Heart right ventricle (tissue), 16 donors: Measurements from ENCODE around the gene PTBP1. TPM values are rescaled to one million over a fixed set of nuclear protein-coding genes. Genes with fewer than 3 reads are reported as not detected.

Source experiments
- ATAC-seq, 8 donors: fragments of 200-7000 bp; cut with Tn5 transposase; one replicate each; pipeline ENCODE4 v1.9.1; 2020; ENCODE audit warnings: mild to moderate bottlenecking in 8 of 8, moderate library complexity in 8 of 8, moderate number of reproducible peaks in 1 of 8
- DNase-seq, 2 donors: peaks; one replicate each; pipeline ENCODE4 v3.0.0-alpha.2; 2020
- H3K27ac ChIP-seq, 10 donors: fragments of 200-600 bp; sonication (generic) in 2 of 10; one replicate each; pipeline versions ENCODE4 v1.5.0 to v1.8.0; 2020 to 2022; ENCODE audit warnings: mild to moderate bottlenecking in 3 of 10
- H3K27me3 ChIP-seq, 7 donors: fragments of 200-600 bp; one replicate each; pipeline ENCODE4 v1.8.0; 2021 to 2022; ENCODE audit warnings: mild to moderate bottlenecking in 2 of 7
- H3K36me3 ChIP-seq, 9 donors: fragments of 200-600 bp; sonication (generic) in 1 of 9; one replicate each; pipeline versions ENCODE4 v1.5.0 to v1.8.0; 2020 to 2022; ENCODE audit warnings: mild to moderate bottlenecking in 2 of 9
- H3K4me1 ChIP-seq, 9 donors: fragments of 200-600 bp; sonication (generic) in 1 of 9; one replicate each; pipeline versions ENCODE4 v1.5.0 to v1.8.0; 2020 to 2022; ENCODE audit warnings: mild to moderate bottlenecking in 4 of 9
- H3K4me3 ChIP-seq, 10 donors: fragments of 200-600 bp; sonication (generic) in 2 of 10; one replicate each; pipeline versions ENCODE4 v1.5.0 to v1.8.0; 2020 to 2022; ENCODE audit warnings: mild to moderate bottlenecking in 7 of 10, moderate library complexity in 2 of 10
- H3K9me3 ChIP-seq, 11 donors: fragments of 200-600 bp in 10 of 11; sonication (generic) in 2 of 11; one replicate each; pipeline versions ENCODE4 v1.5.0 to v1.8.0; 2013 to 2022; ENCODE audit warnings: mild to moderate bottlenecking in 2 of 11, control low read depth in 1 of 11, moderate library complexity in 1 of 11
- WGBS, 2 donors: extraction: QIAGEN DNeasy Blood & Tissue Kit; methylation state at CpG; one replicate each; pipeline ENCODE4 v1.1.7; 2013; ENCODE audit warnings: inconsistent platforms in 1 of 2; 5-methylcytosine and 5-hydroxymethylcytosine counted together
- intact Hi-C, 10 donors: fragments of 100-400 bp; cut with DNase I; formaldehyde crosslinking; loops; one replicate each; pipeline versions ENCODE4 v1.11.1 to v1.14.2; 2022
- polyA plus RNA-seq, 2 donors: library from polyadenylated mRNA; stranded (reverse); fragments of 200-250 nt; gene quantifications; one replicate each; pipeline ENCODE4 v1.2.3, GENCODE V29; 2013
- total RNA-seq, 10 donors: library from RNA; stranded (reverse); fragmentation: NEBNext Ultra II Directional in 3 of 10; extraction: Animal tissue kit (Norgen Biotek cat#: 25700) in 3 of 10; gene quantifications; one replicate each; pipeline versions ENCODE4 v1.2.1 to v1.2.4, GENCODE V29; 2021 to 2023
- TF ChIP-seq, protein P1 (sequence below), 9 donors: fragments of 200-600 bp; sonication (generic) in 2 of 9; IDR thresholded peaks; one replicate each; pipeline versions ENCODE4 v1.5.0 to v1.8.0; 2021 to 2022; ENCODE audit warnings: antibody characterized with exemption in 9 of 9, mild to moderate bottlenecking in 5 of 9, moderate library complexity in 1 of 9
- donor health status: Arrhythmogenic right ventricular cardiomyopathy.
- donor health status: ischemic (EF 13 %, LVEDD 7.1; RV severe dilation, severe dysfunction).
- donor health status: healthy with polysubstance abuse.
- donor health status: DM: no; HTN: yes; CAD: no.
- donor health status: DM: no; HTN: no; CAD: no.
- donor health status: ischemic (EF 25% LVEDD 6.9; RV normal size, moderate dysfunction).
- donor health status: ischemic (EF 25% LVEDD 5.7; RV mildly dilated, moderate dysfunction).
- donor health status: healthy.
- donor health status: DM: yes; HTN: yes; CAD: no.
- donor health status: Ischemic cardiomyopathy.
- donor health status: ischemic (EF 35%, LVEDD 5.7; RV mildly dilated, moderate dysfunction).
- donor health status: nonischemic (EF 11% LVEDD 7.7; RV severe dilation, severe dysfunction).
- donor health status: DM: yes; HTN: yes; CAD: no.
- donor health status: PGD.
- donor health status: ischemic (EF 29% LVEDD 5.4; RV normal size, mild dysfunction).
- donor health status: nonischemic (EF 23%, LVEDD 6.1; RV moderate dilation, normal function).

Gene PTBP1
- total and polyA plus RNA-seq, 12 donors: 46.2 to 106 (median 56.8) TPM

DNA sequence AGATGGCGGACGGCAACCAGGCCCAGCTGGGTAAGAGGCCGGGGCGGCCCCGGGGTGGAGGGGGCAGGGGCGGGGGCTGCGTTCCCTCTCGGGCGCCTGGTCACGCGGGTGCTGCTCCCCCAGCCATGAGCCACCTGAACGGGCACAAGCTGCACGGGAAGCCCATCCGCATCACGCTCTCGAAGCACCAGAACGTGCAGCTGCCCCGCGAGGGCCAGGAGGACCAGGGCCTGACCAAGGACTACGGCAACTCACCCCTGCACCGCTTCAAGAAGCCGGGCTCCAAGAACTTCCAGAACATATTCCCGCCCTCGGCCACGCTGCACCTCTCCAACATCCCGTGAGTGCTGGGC, 11.1 kb downstream of the PTBP1 start:
- WGBS, 2 donors: 92 to 94% methylated on average over 26 of the region's 26 CpGs
- Histone ChIP-seq H3K27me3 (no peaks in the 10 kb centered on the region), H3K4me3 (no peak overlapping the region), H3K9me3 (no peaks in the 10 kb centered on the region), H3K4me1 (peaks cover 3 to 28% (median 9%) of the 10 kb centered on the region in 9 donors), H3K27ac (no peak overlapping the region), H3K36me3 (peaks cover 17 to 96% (median 80%) of the 10 kb centered on the region in 9 donors)
- TF ChIP-seq, protein P1, sequence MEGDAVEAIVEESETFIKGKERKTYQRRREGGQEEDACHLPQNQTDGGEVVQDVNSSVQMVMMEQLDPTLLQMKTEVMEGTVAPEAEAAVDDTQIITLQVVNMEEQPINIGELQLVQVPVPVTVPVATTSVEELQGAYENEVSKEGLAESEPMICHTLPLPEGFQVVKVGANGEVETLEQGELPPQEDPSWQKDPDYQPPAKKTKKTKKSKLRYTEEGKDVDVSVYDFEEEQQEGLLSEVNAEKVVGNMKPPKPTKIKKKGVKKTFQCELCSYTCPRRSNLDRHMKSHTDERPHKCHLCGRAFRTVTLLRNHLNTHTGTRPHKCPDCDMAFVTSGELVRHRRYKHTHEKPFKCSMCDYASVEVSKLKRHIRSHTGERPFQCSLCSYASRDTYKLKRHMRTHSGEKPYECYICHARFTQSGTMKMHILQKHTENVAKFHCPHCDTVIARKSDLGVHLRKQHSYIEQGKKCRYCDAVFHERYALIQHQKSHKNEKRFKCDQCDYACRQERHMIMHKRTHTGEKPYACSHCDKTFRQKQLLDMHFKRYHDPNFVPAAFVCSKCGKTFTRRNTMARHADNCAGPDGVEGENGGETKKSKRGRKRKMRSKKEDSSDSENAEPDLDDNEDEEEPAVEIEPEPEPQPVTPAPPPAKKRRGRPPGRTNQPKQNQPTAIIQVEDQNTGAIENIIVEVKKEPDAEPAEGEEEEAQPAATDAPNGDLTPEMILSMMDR (IDR thresholded peaks at IDR 0.05): no peak
- no peak for DNase-seq
- ATAC-seq: no peak
- intact Hi-C loops: no loop called here

DNA sequence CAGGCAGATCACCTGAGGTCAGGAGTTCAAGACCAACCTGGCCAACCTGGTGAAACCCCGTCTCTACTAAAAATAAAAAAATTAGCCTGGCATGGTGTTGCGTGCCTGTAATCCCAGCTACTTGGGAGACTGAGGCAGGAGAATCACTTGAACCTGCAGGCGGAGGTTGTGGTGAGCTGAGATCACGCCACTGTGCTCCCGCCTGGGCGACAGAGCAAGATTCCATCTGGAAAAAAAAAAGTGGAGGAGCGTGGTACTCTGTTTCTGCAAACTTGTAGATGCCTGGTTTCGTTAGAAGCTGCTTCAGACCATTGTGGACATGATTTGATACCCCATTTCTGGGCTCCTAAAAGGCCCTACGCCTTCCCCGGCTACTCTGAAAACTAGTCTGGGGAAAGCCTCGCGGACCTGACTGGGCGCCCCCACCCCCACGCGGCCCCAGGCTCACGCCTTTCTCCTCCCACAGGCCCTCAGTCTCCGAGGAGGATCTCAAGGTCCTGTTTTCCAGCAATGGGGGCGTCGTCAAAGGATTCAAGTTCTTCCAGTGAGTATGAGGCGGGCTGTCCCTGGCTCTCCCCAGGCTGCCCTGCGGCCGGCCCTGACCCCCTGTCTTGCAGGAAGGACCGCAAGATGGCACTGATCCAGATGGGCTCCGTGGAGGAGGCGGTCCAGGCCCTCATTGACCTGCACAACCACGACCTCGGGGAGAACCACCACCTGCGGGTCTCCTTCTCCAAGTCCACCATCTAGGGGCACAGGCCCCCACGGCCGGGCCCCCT, 13.0 kb downstream of the PTBP1 start:
- peak in 1 of 2 donors; percentile 11 for DNase-seq
- Histone ChIP-seq H3K4me3 (no peak overlapping the region), H3K36me3 (peaks cover 13 to 80% (median 69%) of the 10 kb centered on the region in 9 donors), H3K27me3 (no peaks in the 10 kb centered on the region), H3K27ac (no peak overlapping the region), H3K4me1 (peaks cover 0 to 11% (median 0%) of the 10 kb centered on the region in 9 donors), H3K9me3 (no peaks in the 10 kb centered on the region)
- intact Hi-C loops: no loop called here
- no peak for ATAC-seq
- WGBS, 2 donors: 83 to 84% methylated on average over 30 of the region's 30 CpGs
- TF ChIP-seq, protein P1 (IDR thresholded peaks at IDR 0.05): no peak

DNA sequence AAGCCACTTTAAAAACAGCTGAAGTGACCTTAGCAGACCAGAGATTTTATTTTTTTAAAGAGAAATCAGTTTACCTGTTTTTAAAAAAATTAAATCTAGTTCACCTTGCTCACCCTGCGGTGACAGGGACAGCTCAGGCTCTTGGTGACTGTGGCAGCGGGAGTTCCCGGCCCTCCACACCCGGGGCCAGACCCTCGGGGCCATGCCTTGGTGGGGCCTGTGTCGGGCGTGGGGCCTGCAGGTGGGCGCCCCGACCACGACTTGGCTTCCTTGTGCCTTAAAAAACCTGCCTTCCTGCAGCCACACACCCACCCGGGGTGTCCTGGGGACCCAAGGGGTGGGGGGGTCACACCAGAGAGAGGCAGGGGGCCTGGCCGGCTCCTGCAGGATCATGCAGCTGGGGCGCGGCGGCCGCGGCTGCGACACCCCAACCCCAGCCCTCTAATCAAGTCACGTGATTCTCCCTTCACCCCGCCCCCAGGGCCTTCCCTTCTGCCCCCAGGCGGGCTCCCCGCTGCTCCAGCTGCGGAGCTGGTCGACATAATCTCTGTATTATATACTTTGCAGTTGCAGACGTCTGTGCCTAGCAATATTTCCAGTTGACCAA, 13.7 kb downstream of the PTBP1 start:
- intact Hi-C loops: no loop called here
- DNase-seq: no peak

DNA sequence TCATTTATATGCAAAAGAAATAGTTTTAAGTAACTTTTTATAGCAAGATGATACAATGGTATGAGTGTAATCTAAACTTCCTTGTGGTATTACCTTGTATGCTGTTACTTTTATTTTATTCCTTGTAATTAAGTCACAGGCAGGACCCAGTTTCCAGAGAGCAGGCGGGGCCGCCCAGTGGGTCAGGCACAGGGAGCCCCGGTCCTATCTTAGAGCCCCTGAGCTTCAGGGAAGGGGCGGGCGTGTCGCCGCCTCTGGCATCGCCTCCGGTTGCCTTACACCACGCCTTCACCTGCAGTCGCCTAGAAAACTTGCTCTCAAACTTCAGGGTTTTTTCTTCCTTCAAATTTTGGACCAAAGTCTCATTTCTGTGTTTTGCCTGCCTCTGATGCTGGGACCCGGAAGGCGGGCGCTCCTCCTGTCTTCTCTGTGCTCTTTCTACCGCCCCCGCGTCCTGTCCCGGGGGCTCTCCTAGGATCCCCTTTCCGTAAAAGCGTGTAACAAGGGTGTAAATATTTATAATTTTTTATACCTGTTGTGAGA, 14.3 kb downstream of the PTBP1 start:
- Histone ChIP-seq H3K4me1 (peaks cover 0 to 7% (median 0%) of the 10 kb centered on the region in 9 donors), H3K36me3 (peaks cover 13 to 67% (median 56%) of the 10 kb centered on the region in 9 donors), H3K27ac (no peak overlapping the region), H3K4me3 (no peak overlapping the region), H3K27me3 (no peaks in the 10 kb centered on the region), H3K9me3 (no peaks in the 10 kb centered on the region)
- intact Hi-C loops: no loop called here
- 95 to 97% methylated on average over 20 of the region's 20 CpGs for WGBS, 2 donors
- TF ChIP-seq, protein P1 (IDR thresholded peaks at IDR 0.05): no peak
- ATAC-seq: no peak
- DNase-seq: no peak

More for the DNA sequence above, 13.7 kb downstream of the PTBP1 start:
- 88 to 89% methylated on average over 25 of the region's 25 CpGs for WGBS, 2 donors
- ATAC-seq: peak in 1 of 8 donors; percentile 5
- TF ChIP-seq, protein P1 (IDR thresholded peaks at IDR 0.05): no peak
- Histone ChIP-seq H3K27ac (no peak overlapping the region), H3K27me3 (no peaks in the 10 kb centered on the region), H3K4me1 (peaks cover 0 to 11% (median 0%) of the 10 kb centered on the region in 9 donors), H3K9me3 (no peaks in the 10 kb centered on the region), H3K36me3 (peaks cover 13 to 73% (median 62%) of the 10 kb centered on the region in 9 donors), H3K4me3 (no peak overlapping the region)
